SK-N-SH (cell line): ENCODE measurements around the gene FCHSD2.

Source experiments
- CTCF ChIP-seq: fragments of 200-600 bp; sonication (generic); IDR thresholded peaks from 2 replicates; pipeline ENCODE4 v1.6.1; 2017; ENCODE audit warnings: antibody characterized with exemption, mild to moderate bottlenecking, moderate library complexity
- EP300 ChIP-seq, 2 experiments: IDR thresholded peaks; 2 replicates each; pipeline versions ENCODE4 v1.4.0 to v1.6.1; 2012; ENCODE audit warnings: borderline replicate concordance in 1 of 2, low read depth in 1 of 2, low read length in 1 of 2
- EZH2phosphoT487 ChIP-seq: fragments of 200-600 bp; sonication (generic); IDR thresholded peaks from 2 replicates; pipeline ENCODE4 v1.6.1; 2017; ENCODE audit warnings: low read depth, mixed run types, mild to moderate bottlenecking, antibody characterized with exemption, moderate library complexity, borderline replicate concordance
- GABPA ChIP-seq: IDR thresholded peaks from 2 replicates; pipeline ENCODE4 v1.4.0; 2012; ENCODE audit warnings: low read depth, mild to moderate bottlenecking
- NFIC ChIP-seq: IDR thresholded peaks from 2 replicates; pipeline ENCODE4 v1.4.0; 2012; ENCODE audit warnings: borderline replicate concordance
- RAD21 ChIP-seq: IDR thresholded peaks from 2 replicates; pipeline ENCODE4 v1.6.1; 2012; ENCODE audit warnings: mild to moderate bottlenecking, low read length
- TEAD4 ChIP-seq: IDR thresholded peaks from 2 replicates; pipeline ENCODE4 v1.4.0; 2012; ENCODE audit warnings: mild to moderate bottlenecking, borderline replicate concordance; ENCODE audit not compliant: insufficient read depth
- ZBTB33 ChIP-seq: IDR thresholded peaks from 2 replicates; pipeline ENCODE4 v1.4.0; 2012; ENCODE audit warnings: low read depth, borderline replicate concordance
- TF ChIP-seq, protein P1 (sequence below): IDR thresholded peaks from 2 replicates; pipeline ENCODE4 v1.4.0; 2012; ENCODE audit warnings: low read depth

- no peak for TF ChIP-seq CTCF
- no peak for TF ChIP-seq NFIC
- TF ChIP-seq, protein P1, sequence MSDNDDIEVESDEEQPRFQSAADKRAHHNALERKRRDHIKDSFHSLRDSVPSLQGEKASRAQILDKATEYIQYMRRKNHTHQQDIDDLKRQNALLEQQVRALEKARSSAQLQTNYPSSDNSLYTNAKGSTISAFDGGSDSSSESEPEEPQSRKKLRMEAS, result no peak
- TF ChIP-seq ZBTB33, result no peak
- no peak for TF ChIP-seq RAD21
- TF ChIP-seq TEAD4, result no peak
- TF ChIP-seq EZH2phosphoT487, result no peak
- no peak for TF ChIP-seq GABPA
- no peak for TF ChIP-seq EP300 (IDR thresholded peaks at IDR 0.05; ENCODE audit: borderline replicate concordance in 1 of 2, low read depth in 1 of 2, low read length in 1 of 2)
These were observed 56.8 kb downstream of the FCHSD2 start for GRCh38 chr11:73085189-73085875.
